ENCODE data around the gene MAST4.
"Not testable (repeated sequence)": the region's sequence is repeated elsewhere in the genome, so short reads cannot be mapped to it uniquely, and the experiment has no call there.

The MAST4 gene

GRCh38 chr5:67168069-67168468, 571.9 kb downstream of the MAST4 start:
- no peak for DNase-seq

- DNase-seq = no peak
Observed at GRCh38 chr5:67170767-67171166, 574.6 kb downstream of the MAST4 start.

GRCh38 chr5:67173351-67173750, 577.2 kb downstream of the MAST4 start:
- not testable (repeated sequence) for DNase-seq

- DNase-seq = no peak
Observed at GRCh38 chr5:67173959-67174358, 577.8 kb downstream of the MAST4 start.

- DNase-seq = no peak
Observed at GRCh38 chr5:67176936-67177335, 580.7 kb downstream of the MAST4 start.

GRCh38 chr5:67178085-67178484, 581.9 kb downstream of the MAST4 start:
- peak; percentile 5 for DNase-seq

GRCh38 chr5:67178966-67179365, 582.8 kb downstream of the MAST4 start:
- DNase-seq = no peak

- no peak for DNase-seq
Observed at GRCh38 chr5:67179697-67180361, 583.6 kb downstream of the MAST4 start.

GRCh38 chr5:67181648-67182221, 585.5 kb downstream of the MAST4 start:
- DNase-seq = no peak

GRCh38 chr5:67182301-67182790, 586.2 kb downstream of the MAST4 start:
- DNase-seq = peak; percentile 35

- no peak for DNase-seq
Observed at GRCh38 chr5:67183859-67184258, 587.7 kb downstream of the MAST4 start.

- DNase-seq = no peak
Observed at GRCh38 chr5:67187006-67187715, 591.0 kb downstream of the MAST4 start.

GRCh38 chr5:67188274-67189078, 592.3 kb downstream of the MAST4 start:
- no peak for DNase-seq

GRCh38 chr5:67189079-67189354, 592.8 kb downstream of the MAST4 start:
- DNase-seq = no peak

GRCh38 chr5:67189931-67190330, 593.7 kb downstream of the MAST4 start:
- no peak for DNase-seq

- DNase-seq = no peak
Observed at GRCh38 chr5:67190410-67190809, 594.2 kb downstream of the MAST4 start.

- DNase-seq = no peak
Observed at GRCh38 chr5:67190861-67191260, 594.7 kb downstream of the MAST4 start.

- DNase-seq = no peak
Observed at GRCh38 chr5:67192719-67193438, 596.7 kb downstream of the MAST4 start.

GRCh38 chr5:67193439-67193807, 597.2 kb downstream of the MAST4 start:
- DNase-seq = no peak

GRCh38 chr5:67194166-67194565, 598.0 kb downstream of the MAST4 start:
- DNase-seq = no peak

GRCh38 chr5:67195406-67196275, 599.4 kb downstream of the MAST4 start:
- DNase-seq = no peak

Measured in fibroblast of skin of abdomen (primary cell).